HS-27A (cell line): ENCODE measurements around the gene RNU1-3.
"Not testable (repeated sequence)": the region's sequence is repeated elsewhere in the genome, so short reads cannot be mapped to it uniquely, and the experiment has no call there.

Source experiments
- DNase-seq: peaks from one replicate; pipeline ENCODE4 v3.0.0-alpha.2; 2012; ENCODE audit warnings: low read depth, missing footprints

RNU1-3 gene

DNA sequence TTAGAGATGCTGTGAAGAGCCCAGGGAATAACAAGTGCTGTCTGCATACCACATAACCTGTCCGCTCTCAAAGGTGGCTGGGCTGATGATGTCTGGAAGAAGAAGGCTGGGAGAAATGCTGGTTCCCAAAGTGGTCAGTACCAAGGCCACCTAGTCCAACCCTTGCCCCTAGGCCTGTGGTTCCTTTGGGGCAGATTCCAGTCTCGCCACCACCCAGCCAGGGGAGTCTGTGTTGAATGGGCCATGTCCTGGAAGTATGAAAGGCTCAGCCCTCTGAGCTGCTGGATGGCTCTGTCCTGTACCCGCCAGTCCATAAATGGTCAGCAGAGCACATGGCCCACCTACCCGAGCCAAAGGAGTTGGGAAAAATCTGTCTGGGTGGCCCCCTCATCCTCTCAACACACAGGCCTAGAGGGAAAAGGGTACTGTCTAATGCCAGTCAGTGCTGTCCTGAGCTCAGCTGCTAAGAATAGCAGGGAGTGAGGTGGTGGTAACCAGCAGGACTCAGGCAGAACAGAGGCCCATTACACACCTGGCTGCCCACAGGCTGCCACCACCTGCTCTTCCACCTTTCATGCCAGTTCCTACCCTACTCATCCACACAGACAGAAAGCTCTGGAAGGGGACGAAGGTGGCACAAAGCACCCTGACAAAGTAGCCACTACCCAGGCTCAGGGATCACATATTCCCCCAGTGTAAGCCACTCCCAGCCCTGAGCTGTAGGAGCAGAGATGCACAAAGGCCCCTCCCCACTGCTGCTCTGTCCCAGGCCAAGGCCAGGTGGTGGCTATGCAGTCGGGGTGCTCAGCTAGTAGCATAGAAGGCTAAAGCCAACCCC lies 28.6 kb downstream of the RNU1-3 start:
- DNase-seq = not testable (repeated sequence)

DNA sequence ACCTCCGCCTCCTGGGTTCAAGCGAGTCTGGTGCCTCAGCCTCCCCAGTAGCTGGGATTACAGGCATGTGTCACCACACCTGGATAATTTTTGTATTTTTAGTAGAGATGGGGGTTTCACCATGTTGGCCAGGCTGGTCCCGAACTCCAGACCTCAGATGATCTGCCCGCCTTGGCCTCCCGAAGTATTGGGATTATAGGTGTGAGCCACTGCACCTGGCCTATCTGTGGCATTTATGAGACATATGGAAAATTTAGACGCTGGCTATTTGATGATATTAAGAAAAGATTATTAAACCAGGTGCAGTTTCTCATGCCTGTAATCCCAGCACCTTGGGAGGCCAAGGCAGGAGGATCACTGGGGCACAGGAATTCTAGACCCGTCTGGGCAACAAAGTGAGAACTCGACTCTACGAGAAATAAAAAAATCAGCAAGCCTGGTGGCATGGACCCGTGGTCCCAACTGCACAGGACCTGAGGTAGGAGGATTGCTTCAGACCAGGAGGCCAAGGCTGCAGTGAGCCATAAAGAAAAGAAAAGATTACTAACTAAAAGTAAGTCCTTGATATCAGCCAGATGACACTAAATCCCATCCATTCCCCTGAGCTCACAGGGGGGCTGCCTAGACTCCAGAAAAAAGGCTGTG lies 30.1 kb downstream of the RNU1-3 start:
- not testable (repeated sequence) for DNase-seq

- DNase-seq = not testable (repeated sequence)
Measured at GRCh38 chr1:16635959-16636358, 30.8 kb downstream of the RNU1-3 start.

DNA sequence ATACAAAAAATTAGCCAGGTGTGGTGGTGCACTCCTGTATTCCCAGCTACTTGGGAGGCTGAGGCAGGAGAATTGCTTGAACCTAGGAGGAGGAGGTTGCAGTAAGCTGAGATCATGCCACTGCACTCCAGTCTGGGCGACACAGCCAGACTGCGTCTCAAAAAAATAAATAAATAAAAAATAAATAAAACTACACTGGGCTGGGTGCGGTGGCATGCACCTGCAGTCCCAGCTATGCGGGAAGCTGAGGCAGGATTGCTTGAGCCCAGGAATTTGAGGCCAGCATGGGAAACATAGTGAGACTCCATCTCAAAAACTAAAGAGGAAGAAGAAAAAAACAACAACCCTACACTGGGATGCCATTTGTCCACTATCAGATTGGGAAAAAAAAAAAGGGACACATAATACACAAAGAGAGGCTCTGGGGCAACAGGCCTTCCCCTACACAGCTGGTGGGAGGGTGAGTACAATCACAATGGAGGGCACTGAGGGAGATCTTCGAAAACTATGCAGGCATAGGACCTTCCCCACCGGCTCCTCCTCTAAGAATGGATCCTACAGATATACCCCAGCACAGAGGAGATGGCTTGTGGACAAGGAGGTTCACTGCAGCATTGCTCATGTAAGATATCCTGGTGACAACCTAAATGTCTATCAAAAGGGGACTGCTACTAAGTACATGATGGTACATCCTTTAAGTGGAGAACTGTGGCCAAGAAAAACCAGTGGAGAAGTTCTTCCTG lies 33.0 kb downstream of the RNU1-3 start:
- not testable (repeated sequence) for DNase-seq

GRCh38 chr1:16632044-16632850 lies 34.5 kb downstream of the RNU1-3 start:
- not testable (repeated sequence) for DNase-seq

GRCh38 chr1:16631248-16632043 lies 35.3 kb downstream of the RNU1-3 start:
- no peak for DNase-seq

DNA sequence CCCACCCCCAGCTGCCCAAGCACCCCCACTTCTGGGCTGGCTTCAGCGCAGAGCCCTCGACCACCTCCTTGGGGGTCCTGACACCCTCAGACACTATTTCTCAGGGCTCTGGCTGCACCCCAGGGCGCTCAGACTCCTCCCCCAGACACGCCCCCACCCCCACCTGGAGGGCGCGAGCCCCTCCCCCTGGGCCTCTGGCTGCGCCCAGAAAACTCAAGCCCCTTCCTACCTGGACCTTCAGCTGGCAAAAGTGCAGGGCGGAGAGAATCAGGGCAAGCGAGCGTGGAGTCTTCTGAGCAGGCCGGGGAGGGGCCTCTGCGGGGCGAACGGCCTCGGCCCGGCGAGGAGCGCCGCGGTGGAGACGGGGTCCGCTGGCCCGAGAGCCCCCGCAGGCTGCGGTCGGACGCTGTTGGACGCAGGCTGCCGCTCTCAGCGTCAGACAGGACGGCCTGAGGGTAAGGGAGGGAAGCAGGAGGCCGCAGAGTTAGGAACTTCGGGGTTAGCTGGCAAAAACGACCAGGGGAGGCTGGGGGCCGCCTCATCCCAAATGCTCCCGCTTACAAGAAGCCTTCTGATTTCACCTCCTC lies 36.0 kb downstream of the RNU1-3 start:
- DNase-seq = no peak

GRCh38 chr1:16629916-16630530 lies 36.7 kb downstream of the RNU1-3 start:
- not testable (repeated sequence) for DNase-seq

- DNase-seq = no peak
Measured at GRCh38 chr1:16628361-16629111, 38.2 kb downstream of the RNU1-3 start.

DNA sequence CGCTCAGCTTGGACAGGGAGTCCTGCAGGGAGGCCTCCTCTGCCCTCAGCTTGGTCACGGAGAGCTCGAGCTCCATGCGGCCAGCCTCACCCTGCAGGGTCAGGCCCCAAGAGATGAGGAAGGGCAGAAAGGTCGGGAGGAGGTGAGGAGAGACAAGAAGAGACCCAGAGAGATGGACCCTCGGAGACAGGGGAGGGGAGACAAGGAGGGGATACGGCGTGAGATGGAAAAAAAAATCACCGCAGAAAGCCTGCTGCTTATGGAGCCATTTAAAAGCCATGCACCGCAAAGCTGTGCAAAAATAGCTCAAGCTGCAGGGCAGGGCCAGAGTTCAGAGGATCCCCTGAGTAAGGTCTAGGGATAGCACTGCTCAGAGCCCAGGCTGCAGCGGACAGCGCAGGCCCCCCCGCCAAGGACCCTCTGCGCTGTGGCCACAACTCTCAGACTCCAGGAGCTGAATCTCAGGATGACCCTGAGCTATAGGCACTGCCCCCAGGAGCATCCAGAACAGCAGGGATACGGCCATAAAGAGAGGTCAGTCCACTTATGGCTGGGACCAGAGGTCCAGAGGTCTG lies 40.3 kb downstream of the RNU1-3 start:
- DNase-seq = not testable (repeated sequence)

DNA sequence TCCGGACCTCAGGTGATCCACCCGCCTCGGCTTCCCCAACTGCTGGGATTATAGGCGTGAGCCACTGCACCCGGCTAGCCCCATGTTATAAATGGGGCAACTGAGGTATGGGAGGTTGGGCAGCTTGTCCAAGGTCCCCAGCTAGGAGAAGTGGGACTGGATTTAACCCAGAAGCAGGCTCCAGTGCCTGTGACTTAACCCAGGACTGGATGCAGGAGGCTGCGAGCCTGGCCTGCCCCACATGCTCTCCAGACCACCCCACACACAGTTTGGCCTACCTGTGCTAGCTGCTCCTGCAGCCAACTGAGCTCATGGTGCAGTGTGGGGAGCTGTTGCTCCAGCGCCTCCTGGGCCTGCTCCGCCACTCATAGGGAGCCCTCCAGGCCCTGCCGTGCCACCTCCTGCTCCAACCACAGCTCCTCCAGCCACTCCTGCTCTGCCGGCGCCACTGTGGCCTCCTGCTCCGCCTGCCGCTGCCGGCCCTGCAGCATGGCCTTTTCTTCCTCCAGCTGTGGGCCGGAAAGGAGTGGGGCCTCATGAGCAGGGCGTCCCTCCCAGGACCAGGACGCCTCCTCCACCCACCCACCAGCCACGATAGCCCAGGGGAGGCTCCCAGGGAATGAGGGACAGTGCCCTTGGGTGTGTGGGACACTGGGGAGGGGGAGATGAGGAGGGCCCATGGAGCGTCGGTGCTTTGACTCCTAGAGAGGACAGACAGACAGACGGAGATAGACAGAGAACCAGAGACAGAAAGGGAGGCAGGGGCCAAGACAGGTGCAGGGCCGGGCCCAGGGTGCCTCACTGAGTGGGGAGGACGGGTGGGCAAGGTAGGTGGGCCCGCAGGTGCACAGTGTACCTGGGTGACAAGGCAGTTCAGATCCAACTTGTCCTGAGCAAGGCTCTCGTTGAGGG lies 41.0 kb downstream of the RNU1-3 start:
- no peak for DNase-seq

DNA sequence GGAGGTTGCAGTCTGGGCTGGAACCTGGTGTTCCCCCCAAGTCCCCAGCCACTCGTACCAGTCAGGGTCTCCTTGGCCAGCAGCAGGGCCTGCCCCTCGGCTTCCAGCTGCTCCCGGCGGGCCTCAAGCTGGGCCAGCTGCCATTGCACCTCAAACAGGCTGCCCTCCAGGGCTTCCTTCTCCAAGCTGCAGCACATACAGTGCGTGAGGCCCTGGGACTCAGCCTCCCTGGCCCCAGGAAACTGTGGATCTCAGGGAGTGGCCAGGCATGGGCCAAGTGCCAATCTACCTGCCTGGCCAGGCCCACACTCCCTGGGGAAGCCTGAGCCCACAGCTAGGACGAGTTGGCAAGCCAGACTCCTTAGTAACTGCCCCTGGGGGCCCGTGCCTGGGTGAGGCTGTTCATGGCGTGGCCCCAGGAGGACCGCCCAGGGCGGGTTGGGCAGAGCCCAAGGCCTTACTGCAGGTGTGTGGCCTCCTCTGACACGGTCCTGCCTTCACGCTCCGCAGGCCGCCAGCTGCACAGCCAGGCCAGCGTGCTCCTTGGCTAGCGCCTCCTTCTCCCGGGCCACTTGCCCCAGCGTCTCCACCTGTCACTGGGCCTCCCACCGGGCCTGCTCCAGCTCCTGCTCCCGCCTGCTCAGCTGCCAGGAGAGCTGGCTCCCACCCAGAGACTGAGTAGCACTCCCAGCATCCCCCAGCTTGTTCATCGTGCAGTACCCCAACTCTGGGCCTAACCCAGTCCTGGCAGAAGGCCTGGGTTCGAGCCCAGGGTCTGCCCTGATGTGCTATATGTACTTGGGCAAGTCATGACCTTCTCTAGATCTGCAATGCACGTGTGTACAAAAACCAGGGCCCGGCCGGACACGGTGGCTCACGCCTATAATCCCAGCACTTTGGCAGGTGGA lies 42.7 kb downstream of the RNU1-3 start:
- not testable (repeated sequence) for DNase-seq

GRCh38 chr1:16623337-16623736 lies 43.4 kb downstream of the RNU1-3 start:
- DNase-seq = not testable (repeated sequence)

- not testable (repeated sequence) for DNase-seq
Measured at GRCh38 chr1:16621681-16622315, 45.0 kb downstream of the RNU1-3 start.

GRCh38 chr1:16621300-16621658 lies 45.5 kb downstream of the RNU1-3 start:
- no peak for DNase-seq

GRCh38 chr1:16619803-16620501 lies 46.8 kb downstream of the RNU1-3 start:
- not testable (repeated sequence) for DNase-seq
